KOPT-K1 (cell line): Measurements from ENCODE around the gene FNDC4.
"Not testable (repeated sequence)": the region's sequence is repeated elsewhere in the genome, so short reads cannot be mapped to it uniquely, and the experiment has no call there.

Experiments
- H3K27ac ChIP-seq: fragments of 200-600 bp; sonication (generic); 2 replicates; pipeline ENCODE4 v1.5.1; 2016; ENCODE audit warnings: antibody characterized with exemption, mild to moderate bottlenecking, low read depth, low read length; ENCODE audit not compliant: poor library complexity, severe bottlenecking
- H3K36me3 ChIP-seq: fragments of 200-600 bp; sonication (generic); 2 replicates; pipeline ENCODE4 v1.5.1; 2017; ENCODE audit warnings: antibody characterized with exemption, mild to moderate bottlenecking, low read length, moderate library complexity; ENCODE audit not compliant: insufficient read depth
- H3K9me3 ChIP-seq: fragments of 200-600 bp; sonication (generic); 2 replicates; pipeline ENCODE4 v1.5.1; 2017; ENCODE audit warnings: antibody characterized with exemption, low read length, mild to moderate bottlenecking; ENCODE audit not compliant: insufficient read depth, poor library complexity, severe bottlenecking

The FNDC4 gene

DNA sequence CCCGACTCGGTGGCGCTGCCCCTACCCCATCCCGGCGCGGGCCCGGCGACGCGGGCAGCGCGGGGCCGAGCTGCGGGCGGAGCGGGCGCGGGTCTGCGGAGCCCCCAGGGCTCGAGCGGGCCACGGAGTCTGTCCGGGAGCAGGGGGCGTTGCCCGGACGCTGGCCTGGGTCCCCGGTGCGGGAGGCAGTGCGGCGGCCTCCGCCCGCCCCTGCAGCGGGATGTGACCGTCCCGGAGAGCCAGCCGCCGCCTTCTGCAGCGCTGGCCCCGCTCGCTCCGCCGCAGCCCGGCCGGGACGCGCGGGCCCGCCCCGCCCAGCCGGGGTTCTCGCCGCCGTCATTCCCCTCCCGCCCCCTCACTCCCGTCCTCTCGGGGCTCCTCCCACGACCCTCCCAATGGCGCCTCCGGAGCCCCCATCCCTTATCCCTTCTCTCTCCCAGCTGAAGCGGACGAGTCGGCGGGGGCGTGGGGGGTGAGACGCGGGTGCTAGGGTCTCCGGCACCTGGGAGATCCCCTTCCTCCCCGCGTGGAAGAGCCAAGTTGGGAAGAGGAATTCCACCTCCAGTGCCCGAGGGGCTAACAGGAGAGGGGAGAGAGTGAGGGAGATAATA is at the start of gene FNDC4:
FNDC4 (minus strand) TSS at position 257 of the 611 bp plus-strand sequence. CDS start 521 bp downstream, outside the sequence.
- Histone ChIP-seq H3K9me3 (no peaks in the 10 kb centered on the region), H3K27ac (no peak within 1 kb of the TSS), H3K36me3 (no peaks in the 10 kb centered on the region)

DNA sequence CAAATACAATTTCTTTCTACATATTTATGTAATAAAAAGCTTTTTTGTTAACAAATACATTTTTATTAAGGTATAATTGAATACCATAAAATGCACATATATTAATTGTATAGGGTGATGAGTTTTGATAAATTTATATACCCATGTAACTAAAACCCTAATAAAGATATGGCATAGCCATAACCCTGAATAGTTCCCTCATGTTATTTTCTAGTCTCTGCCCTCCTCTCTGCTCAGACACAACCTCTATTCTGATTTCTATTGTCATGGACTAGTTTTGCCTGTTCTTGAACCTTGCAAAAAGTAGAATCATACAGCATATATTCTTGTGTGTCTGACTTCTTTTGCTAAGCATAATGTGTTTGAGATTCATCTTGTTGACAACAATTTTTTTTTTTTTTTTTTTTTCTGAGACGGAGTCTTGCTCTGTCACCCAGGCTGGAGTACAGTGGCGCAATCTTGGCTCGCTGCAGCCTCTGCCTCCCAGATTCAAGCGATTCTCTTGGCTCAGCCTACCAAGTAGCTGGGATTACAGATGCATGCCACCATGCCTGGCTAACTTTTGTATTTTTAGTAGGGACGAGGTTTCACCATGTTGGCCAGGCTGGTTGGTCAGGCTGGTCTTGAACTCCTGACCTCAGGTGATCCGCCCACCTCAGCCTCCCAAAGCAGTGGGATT is 49.3 kb upstream of the FNDC4 start:
- no peaks in the 10 kb centered on the region for H3K36me3 ChIP-seq
- peaks cover 12% of the 10 kb centered on the region for H3K9me3 ChIP-seq
- no peak overlapping the region for H3K27ac ChIP-seq

GRCh38 chr2:27539649-27540048 is 44.6 kb upstream of the FNDC4 start:
- H3K9me3 ChIP-seq, H3K36me3 ChIP-seq, H3K27ac ChIP-seq: not testable (repeated sequence)

DNA sequence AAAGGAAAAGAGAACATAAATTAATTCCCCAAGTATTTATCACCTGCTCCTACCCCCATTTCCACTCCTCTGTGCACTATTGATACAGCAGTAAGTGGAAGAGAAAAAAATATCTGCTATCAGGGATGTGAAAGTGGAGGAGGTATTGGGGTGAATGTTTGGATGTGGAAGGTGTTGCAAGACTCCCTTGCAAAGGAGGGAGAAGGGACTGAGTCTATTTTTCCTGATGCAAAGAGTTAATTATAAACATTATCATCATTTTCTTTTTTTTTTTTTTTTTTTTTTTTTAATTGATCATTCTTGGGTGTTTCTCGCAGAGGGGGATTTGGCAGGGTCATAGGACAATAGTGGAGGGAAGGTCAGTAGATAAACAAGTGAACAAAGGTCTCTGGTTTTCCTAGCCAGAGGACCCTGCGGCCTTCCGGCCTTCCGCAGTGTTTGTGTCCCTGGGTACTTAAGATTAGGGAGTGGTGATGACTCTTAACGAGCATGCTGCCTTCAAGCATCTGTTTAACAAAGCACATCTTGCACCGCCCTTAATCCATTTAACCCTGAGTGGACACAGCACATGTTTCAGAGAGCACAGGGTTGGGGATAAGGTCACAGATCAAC is 43.9 kb upstream of the FNDC4 start:
- not testable (repeated sequence) for H3K27ac ChIP-seq, H3K36me3 ChIP-seq, H3K9me3 ChIP-seq

GRCh38 chr2:27537287-27537686 is 42.3 kb upstream of the FNDC4 start:
- H3K9me3 ChIP-seq = no peaks in the 10 kb centered on the region
- H3K36me3 ChIP-seq = no peaks in the 10 kb centered on the region
- no peak overlapping the region for H3K27ac ChIP-seq

GRCh38 chr2:27531983-27532382 is 37.0 kb upstream of the FNDC4 start:
- no peak overlapping the region for H3K27ac ChIP-seq
- H3K36me3 ChIP-seq = no peaks in the 10 kb centered on the region

DNA sequence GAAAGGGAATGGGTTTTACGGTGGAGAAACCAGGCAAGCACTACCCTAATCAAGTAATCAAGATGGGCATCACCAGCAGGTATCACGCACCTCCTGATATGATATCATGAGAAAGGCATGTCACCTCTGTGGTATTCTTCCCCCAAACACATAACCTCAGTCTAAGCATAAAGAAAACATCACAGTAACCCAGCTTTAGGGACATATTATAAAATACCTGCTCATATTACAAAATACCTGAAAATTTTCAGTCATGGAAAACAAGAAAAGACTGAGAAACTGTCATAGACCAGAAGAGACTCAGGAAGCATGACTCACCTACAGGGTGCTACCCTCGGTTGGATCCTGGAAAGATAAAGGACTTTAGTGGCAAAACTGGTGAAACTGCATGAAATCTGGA is 32.2 kb upstream of the FNDC4 start:
- Histone ChIP-seq H3K36me3 (no peaks in the 10 kb centered on the region), H3K9me3 (no peaks in the 10 kb centered on the region), H3K27ac (no peak overlapping the region)

More at GRCh38 chr2:27531983-27532382, 37.0 kb upstream of the FNDC4 start:
- H3K9me3 ChIP-seq = no peaks in the 10 kb centered on the region

GRCh38 chr2:27522400-27522945 is 27.5 kb upstream of the FNDC4 start:
- no peak overlapping the region for H3K27ac ChIP-seq
- H3K9me3 ChIP-seq = no peaks in the 10 kb centered on the region
- no peaks in the 10 kb centered on the region for H3K36me3 ChIP-seq

DNA sequence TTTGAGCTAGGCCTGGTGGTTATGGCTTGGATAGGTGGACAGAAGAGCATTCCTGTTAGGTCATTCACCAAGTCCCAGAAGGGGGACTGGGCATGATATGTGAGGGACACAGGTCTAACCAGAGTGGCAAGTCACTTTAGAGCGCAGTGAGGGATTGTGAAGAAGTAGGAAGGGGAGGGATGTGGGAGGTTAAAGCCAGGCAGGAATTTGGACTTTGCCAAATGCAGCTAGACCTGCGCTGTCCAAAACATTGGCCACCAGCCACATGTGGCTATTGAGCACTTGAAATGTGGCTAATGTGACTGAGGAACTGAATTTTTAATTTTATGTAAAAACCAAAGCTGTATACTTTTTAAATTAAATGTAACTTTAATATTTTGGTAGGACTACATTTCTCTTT is 25.3 kb upstream of the FNDC4 start:
- no peak overlapping the region for H3K27ac ChIP-seq
- no peaks in the 10 kb centered on the region for H3K9me3 ChIP-seq
- no peaks in the 10 kb centered on the region for H3K36me3 ChIP-seq

DNA sequence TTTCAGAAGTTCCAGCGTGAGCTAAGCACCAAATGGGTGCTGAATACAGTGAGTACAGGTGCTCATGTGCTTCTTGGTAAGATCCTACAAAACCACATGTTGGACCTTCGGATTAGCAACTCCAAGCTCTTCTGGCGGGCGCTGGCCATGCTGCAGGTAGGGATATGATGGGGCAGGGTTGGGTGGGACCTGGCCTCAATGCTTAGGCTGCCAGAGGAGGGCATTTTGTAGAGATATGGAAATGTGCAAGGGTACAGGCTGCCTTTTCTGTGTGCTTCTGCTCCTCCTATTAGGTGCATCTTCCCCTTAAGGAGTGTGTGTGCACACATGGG is 23.7 kb upstream of the FNDC4 start:
- no peaks in the 10 kb centered on the region for H3K36me3 ChIP-seq
- H3K9me3 ChIP-seq = no peaks in the 10 kb centered on the region
- H3K27ac ChIP-seq = no peak overlapping the region

DNA sequence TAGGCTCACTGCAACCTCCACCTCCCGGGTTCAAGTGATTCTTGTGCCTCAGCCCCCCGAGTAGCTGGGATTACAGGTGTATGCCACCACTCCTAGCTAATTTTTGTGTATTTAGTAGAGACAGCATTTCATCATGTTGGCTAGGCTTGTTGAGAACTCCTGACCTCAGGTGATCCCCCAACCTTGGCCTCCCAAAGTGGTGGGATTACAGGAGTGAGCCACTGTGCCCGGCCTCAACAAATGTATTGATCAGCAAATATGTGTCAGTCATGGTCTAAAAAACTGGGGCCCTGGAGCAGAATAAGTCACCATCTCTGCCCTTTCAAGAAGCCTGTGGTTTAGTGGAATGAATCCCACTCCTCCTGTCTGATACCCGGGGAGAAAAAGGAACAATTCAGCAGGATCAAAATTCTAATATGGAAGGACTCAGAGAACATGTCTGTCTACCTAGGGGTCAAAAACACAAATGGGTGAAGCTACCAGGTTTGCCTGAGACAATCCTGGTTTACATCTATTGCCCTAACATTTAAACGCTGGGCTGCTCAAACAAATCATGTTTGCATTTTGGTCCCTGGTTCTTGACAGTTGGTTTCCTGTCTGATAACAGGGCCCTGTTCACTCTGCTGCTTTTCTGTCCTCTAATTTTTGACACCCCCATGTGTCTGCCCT is 23.2 kb upstream of the FNDC4 start:
- H3K27ac ChIP-seq = no peak overlapping the region
- no peaks in the 10 kb centered on the region for H3K9me3 ChIP-seq
- no peaks in the 10 kb centered on the region for H3K36me3 ChIP-seq

- Histone ChIP-seq H3K36me3 (no peaks in the 10 kb centered on the region), H3K9me3 (no peaks in the 10 kb centered on the region), H3K27ac (no peak overlapping the region)
Observed at GRCh38 chr2:27509326-27509725, 14.3 kb upstream of the FNDC4 start.

- Histone ChIP-seq H3K36me3 (no peaks in the 10 kb centered on the region), H3K9me3 (no peaks in the 10 kb centered on the region), H3K27ac (no peak overlapping the region)
Observed at GRCh38 chr2:27507293-27507692, 12.3 kb upstream of the FNDC4 start.

DNA sequence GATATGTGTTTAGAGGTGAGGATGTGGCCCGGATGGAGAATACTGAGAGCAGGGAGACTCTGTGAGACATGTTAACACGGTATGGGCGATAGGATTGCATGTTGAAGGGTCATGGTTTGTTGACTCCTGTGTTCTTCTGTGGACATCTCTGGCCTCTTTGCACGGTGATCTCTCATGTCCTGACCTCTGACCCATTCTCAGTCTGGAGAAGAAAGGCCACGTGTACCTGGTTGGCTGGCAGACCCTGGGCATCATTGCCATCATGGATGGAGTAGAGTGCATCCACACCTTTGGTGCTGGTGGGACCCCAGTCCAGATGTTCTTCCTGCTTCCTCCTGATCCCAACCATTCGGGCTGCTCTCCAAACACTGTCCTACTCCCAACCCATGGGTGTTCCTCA is 11.6 kb upstream of the FNDC4 start:
- H3K27ac ChIP-seq = no peak overlapping the region
- no peaks in the 10 kb centered on the region for H3K36me3 ChIP-seq
- no peaks in the 10 kb centered on the region for H3K9me3 ChIP-seq

- Histone ChIP-seq H3K36me3 (no peaks in the 10 kb centered on the region), H3K27ac (no peak overlapping the region), H3K9me3 (no peaks in the 10 kb centered on the region)
Observed at GRCh38 chr2:27502142-27502541, 7.1 kb upstream of the FNDC4 start.
